Islet precursor cell (in vitro differentiated cells): ENCODE measurements around the gene FBXW4.

Experiments used
- DNase-seq: peaks from one replicate; pipeline ENCODE4 v3.0.0-alpha.2; 2018

The FBXW4 gene

DNA sequence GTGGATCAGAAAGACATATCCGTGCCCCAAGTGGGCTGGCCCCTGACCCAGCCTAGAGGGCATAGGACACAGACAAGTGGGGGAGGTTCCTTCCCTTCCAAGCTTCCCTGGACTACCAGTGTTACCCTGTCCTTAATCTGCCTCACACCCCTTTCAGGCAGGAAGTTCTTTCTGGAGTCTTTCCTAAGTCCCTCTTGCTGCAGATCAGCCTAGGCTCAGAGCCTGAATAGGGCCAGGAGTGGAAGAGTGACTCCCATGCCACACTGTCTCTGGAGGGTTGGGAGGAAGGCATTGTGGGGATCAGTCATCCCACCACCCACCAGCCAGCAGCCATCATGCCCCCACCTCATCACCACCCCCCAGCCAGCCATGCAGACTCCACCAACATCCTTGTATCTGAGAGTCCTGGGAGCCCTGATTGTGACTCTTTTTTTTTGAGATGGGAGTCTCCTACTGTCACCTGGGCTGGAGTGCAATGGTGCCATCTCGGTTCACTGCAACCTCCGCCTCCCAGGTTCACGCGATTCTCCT lies 129.5 kb downstream of the FBXW4 start:
- DNase-seq, result peak; percentile 42

DNA sequence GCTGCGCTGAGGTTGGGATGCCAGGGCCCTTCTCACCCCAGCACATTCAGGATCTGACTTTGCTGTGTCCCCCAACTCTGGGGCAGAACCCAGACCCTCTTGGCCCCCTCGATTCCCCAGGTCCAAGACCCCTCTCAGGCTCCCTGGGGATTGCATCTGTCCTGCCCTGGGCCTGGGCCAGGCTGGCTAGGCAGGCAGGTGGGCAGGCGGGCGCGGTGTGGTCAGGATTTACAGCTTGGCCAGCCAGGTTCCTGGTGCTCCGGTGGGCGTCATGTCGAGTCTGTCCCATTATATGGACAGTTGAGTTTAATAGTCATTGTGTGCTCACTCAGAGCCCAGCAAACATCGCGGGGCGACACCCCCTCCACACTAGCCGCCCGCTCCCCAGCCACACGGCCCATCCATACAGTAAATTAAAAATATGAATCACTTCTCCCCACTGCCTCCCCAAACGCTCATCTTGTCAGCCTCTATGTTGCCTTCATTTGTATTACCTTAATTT lies 130.4 kb downstream of the FBXW4 start:
- DNase-seq, result peak; percentile 43

DNA sequence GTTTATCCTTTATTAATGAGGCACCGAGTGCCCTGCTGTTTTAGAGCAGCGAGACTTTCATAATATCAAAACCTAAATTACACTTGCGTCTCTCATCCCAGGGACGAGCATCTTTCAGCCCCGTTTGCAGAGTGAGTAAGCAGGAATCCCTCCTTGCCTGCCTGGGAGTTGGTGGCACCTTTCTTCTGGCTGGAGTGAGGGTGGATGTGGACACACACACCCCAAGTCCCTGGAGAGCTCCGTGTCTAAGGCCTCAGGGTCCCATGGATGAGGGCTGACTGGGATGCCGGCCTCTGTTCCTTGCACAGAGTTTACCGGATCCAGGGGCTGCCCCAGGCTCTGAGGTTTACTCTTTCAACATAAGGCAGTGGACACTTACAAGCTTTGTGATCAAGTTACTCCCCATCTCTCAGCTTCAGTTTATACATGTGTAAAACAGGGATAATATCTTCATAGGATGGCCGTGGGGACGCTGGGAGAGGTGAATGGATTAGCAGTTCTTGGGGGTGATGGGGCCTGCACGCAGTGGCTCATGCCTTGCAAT lies 131.4 kb downstream of the FBXW4 start:
- peak; percentile 44 for DNase-seq

DNA sequence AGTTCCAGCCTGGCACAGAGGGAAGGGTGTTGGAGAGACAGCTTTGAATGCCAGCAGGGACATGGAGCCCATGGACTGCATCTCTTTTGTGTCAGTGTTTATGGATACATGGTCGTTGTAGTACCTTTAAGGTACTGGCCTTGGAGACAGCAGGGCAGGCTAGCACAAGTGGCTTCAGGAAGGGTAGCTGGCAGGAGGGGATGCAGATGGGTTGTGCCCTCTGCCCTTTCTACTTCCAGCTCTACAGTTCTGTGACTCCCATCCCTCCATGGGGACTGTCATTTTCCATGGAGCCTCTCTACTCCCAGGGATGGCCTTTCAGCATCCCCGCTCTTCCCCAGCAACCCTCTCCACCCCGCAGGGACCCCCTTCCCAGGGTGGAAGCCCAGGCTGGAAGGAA lies 132.0 kb downstream of the FBXW4 start:
- peak; percentile 26 for DNase-seq

DNA sequence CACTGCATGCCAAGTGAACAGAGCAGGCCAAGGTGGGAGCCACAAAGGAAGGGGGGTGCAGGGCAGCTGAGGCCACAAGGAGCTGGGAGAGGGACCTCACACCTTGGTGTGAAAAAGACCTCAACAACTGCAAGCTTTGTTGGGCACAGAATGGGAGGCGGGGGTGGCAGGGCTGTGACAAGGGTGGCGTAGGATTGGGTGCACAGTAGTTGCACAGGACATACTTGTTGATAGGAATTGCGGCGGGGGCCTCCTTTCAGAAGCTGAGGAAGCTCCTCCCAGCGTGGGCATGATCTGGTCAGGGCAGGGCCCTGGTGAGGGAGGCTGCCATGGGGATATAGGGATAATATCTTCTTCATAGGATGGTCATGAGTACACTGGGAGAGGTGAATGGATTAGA lies 132.7 kb downstream of the FBXW4 start:
- peak; percentile 46 for DNase-seq

DNA sequence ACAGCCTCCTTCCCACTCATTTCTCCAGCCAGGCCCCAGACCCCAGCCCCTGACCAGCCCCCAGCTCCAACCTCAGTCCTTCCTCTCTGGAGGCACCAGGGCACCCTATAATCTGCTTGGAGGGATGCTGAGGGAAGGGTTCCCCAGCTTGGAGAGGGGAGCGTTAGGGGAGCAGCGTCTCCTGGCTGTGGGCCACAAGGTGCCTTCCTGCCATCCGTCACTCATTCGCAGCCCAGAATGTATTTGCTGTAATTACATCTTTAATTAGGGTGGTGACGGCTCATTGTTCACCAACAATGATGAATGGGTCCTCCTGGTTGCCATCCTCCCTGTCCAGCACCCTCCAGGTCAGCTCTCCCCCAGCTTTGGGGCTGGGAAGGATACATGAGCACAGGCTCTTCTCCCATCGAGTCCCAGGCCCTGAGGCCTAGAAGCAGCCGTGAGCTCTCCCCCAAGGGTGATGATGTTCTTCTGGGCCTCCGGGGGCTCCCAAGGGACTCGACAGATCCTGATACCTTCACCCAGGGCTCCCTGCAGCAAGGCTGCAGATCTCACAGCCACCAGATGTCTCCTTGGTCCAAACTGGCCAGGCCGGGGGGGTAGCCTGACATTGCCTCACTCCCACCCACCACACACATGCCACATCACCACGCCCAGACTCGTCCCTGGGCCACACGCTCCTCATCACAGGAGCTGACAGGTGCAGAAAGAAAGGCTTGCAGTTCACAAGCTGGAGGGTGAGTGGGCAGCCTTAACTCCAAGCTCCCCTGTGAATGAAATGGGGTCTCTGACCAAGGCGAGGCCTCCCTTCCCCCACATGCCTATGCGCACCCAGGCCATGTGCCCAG lies 133.7 kb downstream of the FBXW4 start:
- peak; percentile 45 for DNase-seq
